GM19238 (cell line): Measurements from ENCODE around the gene PRKCE.

Experiments
- DNase-seq: peaks from one replicate; pipeline ENCODE4 v3.0.0; 2011; ENCODE audit warnings: low spot score; ENCODE audit not compliant: insufficient read length

Gene PRKCE

DNA sequence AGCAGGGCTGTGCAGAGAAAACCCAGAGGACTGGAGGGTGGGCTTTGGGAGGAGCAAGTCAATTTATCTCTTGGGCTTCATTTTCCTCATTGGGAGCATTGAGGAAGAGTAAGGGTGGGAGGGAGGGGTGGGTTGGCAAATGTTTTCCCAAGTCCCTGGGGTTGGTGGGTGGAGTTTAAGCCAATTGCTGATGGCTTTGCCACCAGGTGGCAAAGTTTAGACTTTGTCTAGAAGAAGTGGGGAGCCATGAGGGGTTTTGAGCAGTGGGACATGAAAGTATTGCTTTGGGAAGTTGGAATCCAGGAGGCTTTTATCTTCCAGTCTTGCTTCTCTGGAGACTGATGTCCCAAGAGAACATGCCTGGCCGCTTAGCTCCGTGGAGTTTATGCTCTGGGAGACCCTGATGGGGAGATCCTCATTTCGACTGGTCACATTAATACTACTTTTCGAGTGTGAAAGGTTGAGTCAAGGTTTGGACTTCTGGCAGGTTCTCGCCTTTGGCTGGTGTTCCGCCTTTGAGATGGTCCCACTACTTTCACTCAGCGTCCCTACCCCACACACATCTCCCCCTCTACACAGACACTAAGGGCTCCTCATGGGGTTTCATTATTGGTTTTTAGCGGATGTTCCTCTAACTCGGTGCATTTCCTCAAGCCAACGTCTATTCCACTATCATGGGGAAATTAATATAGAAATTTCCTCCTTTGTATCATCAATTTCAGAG lies 126.7 kb downstream of the PRKCE start:
- DNase-seq: no peak

GRCh38 chr2:45778720-45779171 lies 127.3 kb downstream of the PRKCE start:
- DNase-seq: peak; percentile 53

DNA sequence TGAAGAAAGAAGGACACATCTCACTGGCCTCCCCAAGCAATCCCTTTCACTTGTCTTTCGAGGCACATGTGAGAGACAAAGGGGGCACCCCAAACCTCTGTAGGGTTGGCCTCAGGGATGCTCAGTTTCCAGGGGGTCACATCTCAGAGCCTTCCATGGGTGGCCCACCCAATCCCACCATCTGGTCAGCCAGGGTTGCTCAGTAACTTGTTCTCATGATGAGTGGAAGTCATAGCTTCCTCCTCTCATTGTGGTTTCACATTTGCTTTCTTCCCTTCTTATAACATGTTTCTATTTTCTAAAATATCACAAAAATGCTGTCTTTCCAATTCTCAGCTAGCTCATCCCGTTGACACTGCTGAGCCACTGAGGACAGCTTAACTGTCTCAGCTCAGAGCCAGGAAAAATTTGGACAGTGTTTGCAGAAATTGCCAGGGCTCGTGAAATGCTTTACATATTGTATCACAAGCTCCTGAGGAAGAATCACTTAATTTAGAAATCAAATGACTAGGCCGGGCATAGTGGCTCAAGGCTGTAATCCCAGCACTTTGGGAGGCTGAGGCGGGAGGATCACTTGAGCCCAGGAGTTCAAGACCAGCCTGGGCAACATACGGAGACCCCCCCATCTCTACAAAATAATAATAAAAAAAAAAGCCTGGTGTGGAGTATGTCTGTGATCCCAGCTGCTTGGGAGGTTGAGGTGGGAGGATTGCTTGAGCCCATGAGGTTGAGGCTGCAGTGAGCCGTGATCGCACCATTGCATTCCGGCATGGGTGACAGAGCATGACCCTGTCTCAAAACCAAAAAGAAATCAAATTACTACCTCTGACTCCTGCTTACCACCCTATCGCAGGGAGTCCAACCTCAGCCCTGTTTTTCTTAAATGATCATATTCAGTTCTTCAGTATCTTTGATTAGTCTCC lies 129.3 kb downstream of the PRKCE start:
- DNase-seq: no peak

- DNase-seq: peak; percentile 15
Measured at GRCh38 chr2:45781464-45781811, 130.0 kb downstream of the PRKCE start.

GRCh38 chr2:45782436-45782835 lies 131.0 kb downstream of the PRKCE start:
- DNase-seq: no peak

DNA sequence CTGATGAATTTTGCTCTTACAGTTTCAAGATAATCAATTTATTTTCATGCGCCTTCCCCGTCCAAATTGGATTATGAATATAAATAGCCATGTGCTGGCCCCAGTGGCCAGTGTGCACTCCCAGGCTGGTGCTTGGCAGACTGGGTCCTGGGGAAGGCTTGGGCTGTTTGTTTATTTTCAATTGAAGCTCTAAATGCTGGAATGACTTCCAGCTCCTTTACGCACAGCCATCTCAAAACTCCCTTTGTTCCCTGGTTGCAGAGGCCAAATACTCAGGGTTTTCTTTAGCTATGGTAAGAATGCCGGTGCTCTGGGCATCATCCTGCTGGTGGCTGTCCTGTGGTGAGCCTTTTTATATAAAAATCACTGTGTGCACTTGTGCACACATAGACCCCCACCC lies 131.5 kb downstream of the PRKCE start:
- no peak for DNase-seq

DNA sequence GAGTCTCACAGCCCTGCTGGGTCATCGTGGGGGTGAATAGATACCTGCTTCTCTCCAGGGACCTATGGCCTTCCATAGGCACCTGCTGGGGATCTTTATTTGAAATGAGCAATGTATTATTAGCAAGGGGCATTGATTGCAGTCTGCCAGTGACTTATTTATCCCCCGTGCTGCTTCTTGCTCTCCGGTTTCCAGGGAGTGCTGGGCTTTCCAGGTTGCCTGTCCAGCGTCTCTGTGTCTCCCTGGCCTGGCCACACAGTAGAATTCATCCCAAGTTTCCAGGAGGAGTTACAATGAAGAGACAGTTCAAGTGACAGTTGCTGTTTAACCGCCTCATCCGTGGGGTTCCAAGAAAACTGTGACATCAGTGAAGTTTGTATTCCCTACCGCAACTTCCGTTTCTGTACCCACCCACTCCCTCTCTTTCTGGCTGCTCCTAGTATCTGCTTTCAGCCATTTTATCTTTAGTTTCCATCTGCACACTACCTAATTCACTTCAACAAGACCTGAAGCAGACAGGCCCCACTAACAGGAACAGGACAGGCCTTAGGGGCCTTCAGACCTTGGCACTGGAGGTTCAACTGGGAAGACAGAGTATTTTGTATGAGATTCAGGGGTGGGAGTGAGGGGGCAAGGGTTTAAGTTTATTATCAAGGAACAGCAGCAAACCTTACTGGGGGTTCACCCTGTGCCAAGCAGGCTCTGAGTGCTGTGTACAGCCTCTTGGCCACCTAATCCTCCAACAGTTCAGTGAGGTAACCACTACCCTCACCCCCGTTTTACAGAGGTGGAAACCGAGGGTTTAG lies 134.8 kb downstream of the PRKCE start:
- DNase-seq: no peak

DNA sequence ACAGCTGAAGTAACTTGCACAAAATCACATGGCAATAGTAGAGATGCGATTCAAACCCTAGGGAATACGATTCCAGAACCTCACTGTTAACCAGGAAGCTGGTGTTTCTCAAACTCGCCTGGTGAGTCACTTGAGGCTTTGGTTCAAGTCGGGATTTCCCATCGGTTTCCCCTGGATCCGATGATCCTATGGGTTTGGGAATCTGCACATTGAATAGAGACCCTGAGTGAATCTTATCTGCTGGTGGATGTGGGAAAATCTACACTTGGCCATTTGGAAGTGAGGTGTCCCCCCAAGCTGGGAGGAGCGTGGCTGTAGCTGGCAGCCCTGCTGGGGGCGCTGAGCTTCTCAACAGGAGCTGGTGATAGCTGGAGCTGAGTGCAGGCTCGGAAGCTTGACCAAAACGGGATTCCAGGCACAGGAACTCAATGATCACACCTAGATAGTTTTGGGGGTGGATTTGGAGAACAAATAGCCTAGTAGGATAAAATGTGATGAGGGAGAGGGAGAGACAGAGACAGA lies 135.4 kb downstream of the PRKCE start:
- no peak for DNase-seq

GRCh38 chr2:45788401-45788800 lies 136.9 kb downstream of the PRKCE start:
- DNase-seq: no peak

GRCh38 chr2:45789317-45789716 lies 137.8 kb downstream of the PRKCE start:
- no peak for DNase-seq

DNA sequence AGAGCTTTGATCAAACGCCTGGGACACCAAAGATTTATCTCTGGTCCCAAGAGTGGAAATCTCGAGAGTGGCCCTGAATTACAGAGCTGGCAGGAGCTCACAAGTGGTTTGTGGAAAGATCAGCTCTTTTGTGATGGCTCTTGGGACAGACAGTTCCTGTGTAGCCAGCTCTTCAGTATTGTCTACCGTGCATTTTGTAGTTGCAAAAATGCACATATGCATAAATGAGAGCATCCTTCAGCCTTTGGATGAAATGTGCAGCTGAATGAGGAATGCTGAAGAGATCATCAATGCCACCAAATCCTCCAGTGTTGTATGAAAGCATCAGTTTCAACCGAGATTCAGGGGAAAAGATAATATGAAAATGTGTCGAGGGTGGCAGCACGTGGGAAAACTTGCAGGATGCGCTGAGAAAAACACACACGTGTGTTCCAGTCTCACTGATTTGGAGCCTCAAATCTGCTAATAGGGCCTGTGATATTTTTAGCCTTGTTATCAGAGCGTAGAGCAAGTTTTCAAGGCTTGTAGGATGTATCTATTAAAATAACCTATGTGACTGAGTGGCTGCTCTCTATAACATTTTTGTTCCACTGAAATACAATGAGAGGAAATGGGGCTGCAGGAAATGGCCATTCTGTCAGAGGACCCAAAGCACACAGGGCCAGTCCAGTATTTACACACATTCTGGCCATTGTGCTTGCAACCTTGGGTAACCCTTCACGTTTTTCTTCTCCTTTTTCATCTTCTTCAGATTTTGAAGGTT lies 138.7 kb downstream of the PRKCE start:
- no peak for DNase-seq

DNA sequence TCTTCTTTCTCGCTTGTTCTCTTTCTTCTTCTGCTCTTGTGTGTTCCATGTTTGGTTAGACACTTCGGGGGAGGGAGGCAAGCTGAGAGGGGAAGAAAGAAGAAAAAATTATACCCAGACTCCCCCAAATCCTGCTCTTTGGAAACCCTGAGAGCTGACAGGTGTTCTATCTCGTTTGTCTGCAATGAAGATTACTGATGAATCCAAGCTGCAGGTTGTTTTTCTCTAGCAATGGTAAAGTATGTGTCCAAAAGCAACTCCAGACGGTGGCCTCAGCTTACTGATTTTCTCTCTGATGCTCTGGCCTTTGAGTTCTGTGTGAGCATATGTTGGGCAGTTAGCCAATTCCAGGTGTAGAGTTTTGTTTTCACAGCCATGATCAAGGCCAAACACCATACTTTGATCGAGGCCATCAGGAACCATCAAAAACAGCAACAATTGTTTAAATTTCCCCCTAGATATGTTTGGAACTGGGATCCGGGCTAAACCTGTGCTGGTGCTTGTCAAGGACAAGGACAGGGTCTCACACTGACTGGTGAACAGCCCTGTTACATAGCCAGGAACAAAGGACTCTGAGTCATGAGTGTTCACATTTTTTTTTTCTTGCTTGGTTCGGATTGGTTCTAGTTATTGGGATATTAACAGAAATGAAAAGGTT lies 142.0 kb downstream of the PRKCE start:
- no peak for DNase-seq

- DNase-seq: no peak
Measured at GRCh38 chr2:45794134-45794617, 142.7 kb downstream of the PRKCE start.

GRCh38 chr2:45796500-45796899 lies 145.0 kb downstream of the PRKCE start:
- DNase-seq: no peak

- DNase-seq: no peak
Measured at GRCh38 chr2:45797451-45798230, 146.2 kb downstream of the PRKCE start.

GRCh38 chr2:45799679-45800381 lies 148.4 kb downstream of the PRKCE start:
- DNase-seq: no peak

DNA sequence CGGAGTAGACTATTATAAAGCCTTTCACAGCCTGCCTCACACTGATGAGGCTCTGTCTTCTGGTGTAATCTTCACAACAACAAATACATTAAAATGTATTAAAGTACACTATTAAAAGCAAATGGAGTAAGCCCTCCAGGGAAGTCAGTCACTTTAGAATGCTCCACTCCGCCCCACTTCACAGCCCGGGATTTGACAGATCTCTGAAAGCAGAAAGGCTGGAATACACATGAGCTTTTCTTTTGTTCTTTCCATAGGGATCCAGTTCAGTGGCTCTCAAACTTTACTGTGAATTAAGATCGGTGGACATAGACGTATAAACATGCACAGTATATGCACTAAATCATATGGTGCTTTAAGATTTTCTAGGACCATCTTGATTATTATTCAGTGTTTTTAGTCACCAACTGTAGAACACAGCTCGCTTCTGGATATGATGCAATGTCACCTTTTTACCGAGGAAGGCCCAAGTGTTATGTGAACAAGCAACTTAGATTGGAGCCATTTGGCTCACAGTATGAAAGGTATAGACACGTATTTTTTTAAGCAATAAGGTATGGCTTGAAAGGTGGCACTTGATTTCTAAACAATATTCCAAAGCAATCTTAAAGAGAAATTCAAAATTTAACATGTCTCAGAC lies 151.1 kb downstream of the PRKCE start:
- DNase-seq: no peak
